Sigmoid colon (tissue), 4 donors: ENCODE data around the gene SLC22A31.

Source experiments
- POLR2A ChIP-seq, 2 donors: fragments of 450-650 bp; IDR thresholded peaks; one replicate each; pipeline ENCODE4 v1.6.1; 2016; ENCODE audit warnings: antibody characterized with exemption in 2 of 2, mild to moderate bottlenecking in 2 of 2, moderate library complexity in 2 of 2
- POLR2AphosphoS5 ChIP-seq, 4 donors: sonication (generic); formaldehyde crosslinking; IDR thresholded peaks; one replicate each; pipeline ENCODE4 v1.6.1; 2017; ENCODE audit warnings: antibody characterized with exemption in 4 of 4
- TF ChIP-seq, protein P1 (sequence below), 4 experiments: fragments of 450-650 bp in 3 of 4; fragments of 200-600 bp in 1 of 4; IDR thresholded peaks; one replicate each; pipeline ENCODE4 v1.5.1; 2016 to 2019; ENCODE audit warnings: antibody characterized with exemption in 4 of 4, mild to moderate bottlenecking in 3 of 4, moderate library complexity in 2 of 4

DNA sequence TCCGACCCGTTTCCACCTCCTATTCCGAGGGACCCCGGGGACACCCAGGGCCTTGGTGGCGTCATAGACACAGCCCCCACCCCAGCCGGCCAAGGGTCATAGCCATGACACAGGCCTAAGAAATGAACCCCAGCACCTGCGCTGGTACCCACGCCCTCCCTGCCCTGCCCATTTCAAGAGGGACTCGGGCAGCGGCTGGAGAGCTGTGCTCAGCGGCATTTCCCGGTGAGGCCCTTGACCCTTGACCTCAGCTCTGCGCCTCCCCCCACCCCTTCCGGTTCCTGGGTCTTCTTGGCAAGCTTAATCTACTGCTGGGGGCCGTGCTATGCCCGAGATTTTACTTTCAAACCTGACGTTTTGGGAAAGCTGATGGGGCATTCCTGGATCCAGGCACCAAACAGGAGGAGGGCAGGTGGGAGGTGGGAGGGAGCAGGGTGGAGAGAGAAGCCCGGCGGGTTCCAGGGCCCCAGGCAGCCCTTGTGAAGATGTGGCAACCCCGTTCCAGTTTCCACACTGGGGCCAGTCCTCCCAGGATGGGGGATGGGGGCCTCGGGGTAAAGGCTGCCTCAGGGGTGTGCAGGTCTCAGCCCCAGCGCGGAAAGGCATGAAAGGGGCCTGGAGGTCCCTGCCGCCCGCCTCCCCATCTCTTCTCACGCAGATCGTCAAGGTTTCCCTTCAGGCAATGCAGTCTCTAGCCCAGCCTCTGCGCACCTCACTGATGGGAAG lies at the start of gene SLC22A31:
- TF ChIP-seq, protein P1, sequence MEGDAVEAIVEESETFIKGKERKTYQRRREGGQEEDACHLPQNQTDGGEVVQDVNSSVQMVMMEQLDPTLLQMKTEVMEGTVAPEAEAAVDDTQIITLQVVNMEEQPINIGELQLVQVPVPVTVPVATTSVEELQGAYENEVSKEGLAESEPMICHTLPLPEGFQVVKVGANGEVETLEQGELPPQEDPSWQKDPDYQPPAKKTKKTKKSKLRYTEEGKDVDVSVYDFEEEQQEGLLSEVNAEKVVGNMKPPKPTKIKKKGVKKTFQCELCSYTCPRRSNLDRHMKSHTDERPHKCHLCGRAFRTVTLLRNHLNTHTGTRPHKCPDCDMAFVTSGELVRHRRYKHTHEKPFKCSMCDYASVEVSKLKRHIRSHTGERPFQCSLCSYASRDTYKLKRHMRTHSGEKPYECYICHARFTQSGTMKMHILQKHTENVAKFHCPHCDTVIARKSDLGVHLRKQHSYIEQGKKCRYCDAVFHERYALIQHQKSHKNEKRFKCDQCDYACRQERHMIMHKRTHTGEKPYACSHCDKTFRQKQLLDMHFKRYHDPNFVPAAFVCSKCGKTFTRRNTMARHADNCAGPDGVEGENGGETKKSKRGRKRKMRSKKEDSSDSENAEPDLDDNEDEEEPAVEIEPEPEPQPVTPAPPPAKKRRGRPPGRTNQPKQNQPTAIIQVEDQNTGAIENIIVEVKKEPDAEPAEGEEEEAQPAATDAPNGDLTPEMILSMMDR (IDR thresholded peaks at IDR 0.05), result no peak
- TF ChIP-seq POLR2A (IDR thresholded peaks at IDR 0.05) (no peak), POLR2AphosphoS5 (IDR thresholded peaks at IDR 0.05) (no peak)
